ENCODE measurements around the gene TMEM167B.
"Not testable (repeated sequence)": the region's sequence is repeated elsewhere in the genome, so short reads cannot be mapped to it uniquely, and the experiment has no call there.

Gene TMEM167B

DNA sequence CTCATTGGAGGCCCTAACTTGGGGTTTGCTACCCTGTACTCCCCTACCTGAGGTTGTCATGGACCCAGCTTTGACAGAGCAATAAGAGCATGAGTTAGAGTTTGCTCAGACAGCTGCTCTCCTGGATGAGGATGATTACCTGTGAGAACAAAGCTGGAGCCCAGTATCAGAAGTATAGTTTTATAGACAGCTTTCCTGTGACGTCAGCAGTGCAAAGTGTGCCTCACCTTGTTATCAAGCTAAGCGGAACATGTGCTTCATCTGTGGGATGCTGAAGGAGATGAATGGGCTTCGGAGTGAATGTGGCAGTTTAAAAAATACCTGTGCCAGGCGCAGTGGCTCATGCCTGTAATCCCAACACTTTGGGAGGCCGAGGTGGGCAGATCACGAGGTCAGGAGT, 43.2 kb upstream of the TMEM167B start:
- H3K4me1 Mint-ChIP-seq: peaks cover 3% of the 10 kb centered on the region
- DNase-seq: no peak
- peaks cover 43% of the 10 kb centered on the region for H3K27me3 Mint-ChIP-seq (ENCODE audit: low read depth, poor library complexity)
- no peaks in the 10 kb centered on the region for H3K36me3 Mint-ChIP-seq (ENCODE audit: low read depth)
- TF ChIP-seq, protein P1, sequence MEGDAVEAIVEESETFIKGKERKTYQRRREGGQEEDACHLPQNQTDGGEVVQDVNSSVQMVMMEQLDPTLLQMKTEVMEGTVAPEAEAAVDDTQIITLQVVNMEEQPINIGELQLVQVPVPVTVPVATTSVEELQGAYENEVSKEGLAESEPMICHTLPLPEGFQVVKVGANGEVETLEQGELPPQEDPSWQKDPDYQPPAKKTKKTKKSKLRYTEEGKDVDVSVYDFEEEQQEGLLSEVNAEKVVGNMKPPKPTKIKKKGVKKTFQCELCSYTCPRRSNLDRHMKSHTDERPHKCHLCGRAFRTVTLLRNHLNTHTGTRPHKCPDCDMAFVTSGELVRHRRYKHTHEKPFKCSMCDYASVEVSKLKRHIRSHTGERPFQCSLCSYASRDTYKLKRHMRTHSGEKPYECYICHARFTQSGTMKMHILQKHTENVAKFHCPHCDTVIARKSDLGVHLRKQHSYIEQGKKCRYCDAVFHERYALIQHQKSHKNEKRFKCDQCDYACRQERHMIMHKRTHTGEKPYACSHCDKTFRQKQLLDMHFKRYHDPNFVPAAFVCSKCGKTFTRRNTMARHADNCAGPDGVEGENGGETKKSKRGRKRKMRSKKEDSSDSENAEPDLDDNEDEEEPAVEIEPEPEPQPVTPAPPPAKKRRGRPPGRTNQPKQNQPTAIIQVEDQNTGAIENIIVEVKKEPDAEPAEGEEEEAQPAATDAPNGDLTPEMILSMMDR (IDR thresholded peaks at IDR 0.05): no peak
- H3K4me3 Mint-ChIP-seq: no peak overlapping the region
- no peaks in the 10 kb centered on the region for H3K9me3 Mint-ChIP-seq
- no peak overlapping the region for H3K27ac Mint-ChIP-seq

DNA sequence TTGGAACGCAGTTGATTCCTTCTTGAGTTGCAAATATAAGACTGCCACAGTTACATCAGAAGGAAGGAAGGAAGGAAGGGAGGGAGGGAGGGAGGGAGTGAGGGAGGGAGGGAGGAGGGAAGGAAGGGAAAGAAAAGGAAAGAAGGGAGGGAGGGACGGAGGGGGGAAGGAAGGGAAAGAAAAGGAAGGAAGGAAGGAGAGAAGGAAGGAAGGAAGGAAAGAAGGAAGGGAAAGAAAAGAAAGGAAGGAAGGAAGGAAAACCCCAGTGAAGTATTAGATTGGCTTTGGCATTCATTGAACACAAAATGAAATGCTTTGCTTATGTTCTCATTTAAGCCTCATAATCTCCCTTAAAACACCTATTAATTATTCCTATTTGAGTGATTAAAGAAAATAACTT, 42.2 kb upstream of the TMEM167B start:
- TF ChIP-seq, protein P1 (IDR thresholded peaks at IDR 0.05): no peak
- no peaks in the 10 kb centered on the region for H3K4me1 Mint-ChIP-seq
- no peak overlapping the region for H3K4me3 Mint-ChIP-seq
- no peaks in the 10 kb centered on the region for H3K36me3 Mint-ChIP-seq (ENCODE audit: low read depth)
- peaks cover 4% of the 10 kb centered on the region for H3K9me3 Mint-ChIP-seq
- DNase-seq: no peak
- no peak overlapping the region for H3K27ac Mint-ChIP-seq
- peaks cover 43% of the 10 kb centered on the region for H3K27me3 Mint-ChIP-seq (ENCODE audit: low read depth, poor library complexity)

DNA sequence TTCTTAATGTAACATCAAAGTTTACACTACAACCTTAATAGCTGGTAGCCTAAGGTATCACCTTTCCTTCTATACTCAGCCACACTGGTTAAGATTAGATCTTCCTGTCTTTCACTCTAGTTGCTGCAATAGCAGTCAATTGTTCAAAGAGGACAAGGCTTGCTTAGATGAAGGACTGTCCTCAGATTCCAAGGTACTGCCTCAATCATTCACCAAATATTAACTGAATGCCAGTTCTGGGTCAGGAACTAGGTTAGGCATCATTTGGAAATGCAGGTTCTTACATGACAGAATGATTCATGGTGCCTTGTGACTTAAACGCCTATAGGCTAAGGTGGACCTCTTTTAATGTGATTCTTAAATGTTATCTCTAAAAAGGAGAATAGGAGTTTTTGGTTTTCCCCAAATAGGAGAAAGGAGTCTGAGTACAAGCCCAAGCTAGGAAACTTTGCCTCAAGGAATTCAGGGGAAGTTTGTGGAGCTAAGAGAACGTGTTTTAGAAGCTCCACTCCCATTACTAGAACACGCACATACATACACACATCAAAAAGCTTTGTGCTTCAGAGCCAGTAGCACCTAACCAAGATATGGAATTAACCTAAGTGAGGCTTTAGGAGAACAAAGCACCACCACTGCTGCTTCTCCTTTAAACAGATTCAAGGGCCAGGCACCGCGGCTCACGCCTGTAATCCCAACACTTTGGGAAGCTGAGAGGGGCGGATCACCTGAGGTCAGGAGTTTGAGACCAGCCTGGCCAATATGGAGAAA, 40.2 kb upstream of the TMEM167B start:
- Mint-ChIP-seq H3K27ac (no peak overlapping the region), H3K9me3 (peaks cover 4% of the 10 kb centered on the region), H3K4me3 (no peak overlapping the region), H3K36me3 (ENCODE audit: low read depth) (no peaks in the 10 kb centered on the region), H3K4me1 (no peaks in the 10 kb centered on the region), H3K27me3 (ENCODE audit: low read depth, poor library complexity) (peaks cover 38% of the 10 kb centered on the region)
- TF ChIP-seq, protein P1 (IDR thresholded peaks at IDR 0.05): no peak
- no peak for DNase-seq

DNA sequence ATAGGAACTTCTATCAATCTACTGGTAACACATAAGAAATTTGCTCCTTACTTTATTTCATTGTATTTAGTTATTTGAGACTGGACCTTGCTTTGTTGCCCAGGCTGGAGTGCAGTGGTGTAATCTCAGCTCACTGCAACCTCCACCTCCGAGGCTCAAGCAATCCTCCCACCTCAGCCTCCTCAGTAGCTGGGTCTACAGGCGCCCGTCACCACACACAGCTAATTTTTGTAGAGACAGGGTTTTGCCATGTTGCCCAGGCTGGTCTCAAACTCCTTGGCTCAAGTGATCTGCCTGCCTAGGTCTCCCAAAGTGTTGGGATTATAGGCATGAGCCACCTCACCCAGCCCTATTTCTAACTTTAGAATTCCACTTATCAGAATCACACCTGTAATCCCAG, 38.4 kb upstream of the TMEM167B start:
- not testable (repeated sequence) for H3K27ac Mint-ChIP-seq; H3K4me3 Mint-ChIP-seq; DNase-seq; H3K36me3 Mint-ChIP-seq (ENCODE audit: low read depth); H3K9me3 Mint-ChIP-seq; H3K4me1 Mint-ChIP-seq
- H3K27me3 Mint-ChIP-seq (ENCODE audit: low read depth, poor library complexity): peaks cover 33% of the 10 kb centered on the region

DNA sequence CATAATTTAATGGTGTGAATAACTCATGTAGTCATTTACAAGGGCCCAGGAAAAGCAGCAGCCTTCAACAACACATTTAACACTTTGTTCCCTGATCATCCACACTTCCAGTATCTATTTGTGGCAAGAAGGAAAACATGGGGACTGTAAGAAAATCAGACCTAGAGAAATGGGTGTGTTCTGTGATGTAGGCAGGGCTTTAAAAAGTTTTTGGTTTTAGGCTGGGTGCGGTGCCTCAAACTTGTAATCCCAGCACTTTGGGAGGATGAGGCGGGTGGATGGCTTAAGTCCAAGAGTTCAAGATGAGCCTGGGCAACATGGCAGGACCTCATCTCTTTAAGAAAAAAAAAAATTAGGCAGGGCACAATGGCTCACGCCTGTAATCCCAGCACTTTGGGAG, 34.5 kb upstream of the TMEM167B start:
- no peak overlapping the region for H3K4me3 Mint-ChIP-seq
- no peaks in the 10 kb centered on the region for H3K4me1 Mint-ChIP-seq
- peaks cover 4% of the 10 kb centered on the region for H3K9me3 Mint-ChIP-seq
- no peak overlapping the region for H3K27ac Mint-ChIP-seq
- no peak for DNase-seq
- H3K27me3 Mint-ChIP-seq (ENCODE audit: low read depth, poor library complexity): peaks cover 23% of the 10 kb centered on the region
- H3K36me3 Mint-ChIP-seq (ENCODE audit: low read depth): no peaks in the 10 kb centered on the region
- TF ChIP-seq, protein P1 (IDR thresholded peaks at IDR 0.05): no peak

GRCh38 chr1:109059026-109059425, 31.5 kb upstream of the TMEM167B start:
- no peak for DNase-seq
- Mint-ChIP-seq H3K4me1 (no peaks in the 10 kb centered on the region), H3K4me3 (no peak overlapping the region), H3K9me3 (no peaks in the 10 kb centered on the region), H3K27me3 (ENCODE audit: low read depth, poor library complexity) (peaks cover 18% of the 10 kb centered on the region), H3K36me3 (ENCODE audit: low read depth) (peaks cover 3% of the 10 kb centered on the region), H3K27ac (no peak overlapping the region)
- TF ChIP-seq, protein P1 (IDR thresholded peaks at IDR 0.05): no peak

All from nephron progenitor cell (in vitro differentiated cells).